Transverse colon (tissue), 4 donors: ENCODE data around the gene RNF125.

Experiments used
- EP300 ChIP-seq: sonication (generic); formaldehyde crosslinking; IDR thresholded peaks from one replicate; pipeline ENCODE4 v1.6.1; 2017; ENCODE audit warnings: antibody characterized with exemption, low read depth
- POLR2A ChIP-seq: fragments of 450-650 bp; IDR thresholded peaks from one replicate; pipeline ENCODE4 v1.6.1; 2016; ENCODE audit warnings: antibody characterized with exemption, mild to moderate bottlenecking, moderate library complexity
- POLR2AphosphoS5 ChIP-seq, 3 donors: sonication (generic); formaldehyde crosslinking; IDR thresholded peaks; one replicate each; pipeline ENCODE4 v1.6.1; 2016; ENCODE audit warnings: antibody characterized with exemption in 3 of 3
- TF ChIP-seq, protein P1 (sequence below), 5 experiments: fragments of 200-600 bp in 3 of 5; fragments of 450-650 bp in 2 of 5; sonication (generic) in 3 of 5; IDR thresholded peaks; 1 replicate in 2 of 5; 2 replicates in 3 of 5; pipeline ENCODE4 v1.5.1; 2016 to 2017; ENCODE audit warnings: antibody characterized with exemption in 5 of 5, inconsistent platforms in 3 of 5, mild to moderate bottlenecking in 2 of 5, moderate library complexity in 1 of 5

DNA sequence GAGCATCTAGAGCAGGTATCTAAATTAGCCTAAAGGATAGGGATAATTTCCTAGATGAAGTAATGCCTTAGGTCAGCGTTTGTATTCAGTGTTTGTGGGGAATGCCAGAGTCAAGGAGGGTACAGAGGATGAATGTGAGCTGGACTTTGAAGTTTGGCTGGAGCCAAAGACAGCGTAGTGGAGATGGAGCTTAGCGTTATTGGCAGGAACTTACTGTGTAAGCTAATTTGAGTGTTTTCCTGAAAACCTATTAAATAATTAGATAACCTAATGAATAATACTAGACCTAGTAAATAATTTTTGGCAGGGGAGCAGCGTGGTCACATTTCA, 77.2 kb downstream of the RNF125 start:
- no peak for TF ChIP-seq EP300
- TF ChIP-seq, protein P1, sequence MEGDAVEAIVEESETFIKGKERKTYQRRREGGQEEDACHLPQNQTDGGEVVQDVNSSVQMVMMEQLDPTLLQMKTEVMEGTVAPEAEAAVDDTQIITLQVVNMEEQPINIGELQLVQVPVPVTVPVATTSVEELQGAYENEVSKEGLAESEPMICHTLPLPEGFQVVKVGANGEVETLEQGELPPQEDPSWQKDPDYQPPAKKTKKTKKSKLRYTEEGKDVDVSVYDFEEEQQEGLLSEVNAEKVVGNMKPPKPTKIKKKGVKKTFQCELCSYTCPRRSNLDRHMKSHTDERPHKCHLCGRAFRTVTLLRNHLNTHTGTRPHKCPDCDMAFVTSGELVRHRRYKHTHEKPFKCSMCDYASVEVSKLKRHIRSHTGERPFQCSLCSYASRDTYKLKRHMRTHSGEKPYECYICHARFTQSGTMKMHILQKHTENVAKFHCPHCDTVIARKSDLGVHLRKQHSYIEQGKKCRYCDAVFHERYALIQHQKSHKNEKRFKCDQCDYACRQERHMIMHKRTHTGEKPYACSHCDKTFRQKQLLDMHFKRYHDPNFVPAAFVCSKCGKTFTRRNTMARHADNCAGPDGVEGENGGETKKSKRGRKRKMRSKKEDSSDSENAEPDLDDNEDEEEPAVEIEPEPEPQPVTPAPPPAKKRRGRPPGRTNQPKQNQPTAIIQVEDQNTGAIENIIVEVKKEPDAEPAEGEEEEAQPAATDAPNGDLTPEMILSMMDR (IDR thresholded peaks at IDR 0.05), result no peak
- TF ChIP-seq POLR2A, result no peak
- no peak for TF ChIP-seq POLR2AphosphoS5 (IDR thresholded peaks at IDR 0.05)
